ENCODE results near the gene CEACAM4. TPM values are rescaled to one million over a fixed set of nuclear protein-coding genes. Genes with fewer than 3 reads are reported as not detected.

The CEACAM4 gene
- total and polyA plus RNA-seq, 2 donors from 2014 or later = 4.7 TPM; not detected in 1

DNA sequence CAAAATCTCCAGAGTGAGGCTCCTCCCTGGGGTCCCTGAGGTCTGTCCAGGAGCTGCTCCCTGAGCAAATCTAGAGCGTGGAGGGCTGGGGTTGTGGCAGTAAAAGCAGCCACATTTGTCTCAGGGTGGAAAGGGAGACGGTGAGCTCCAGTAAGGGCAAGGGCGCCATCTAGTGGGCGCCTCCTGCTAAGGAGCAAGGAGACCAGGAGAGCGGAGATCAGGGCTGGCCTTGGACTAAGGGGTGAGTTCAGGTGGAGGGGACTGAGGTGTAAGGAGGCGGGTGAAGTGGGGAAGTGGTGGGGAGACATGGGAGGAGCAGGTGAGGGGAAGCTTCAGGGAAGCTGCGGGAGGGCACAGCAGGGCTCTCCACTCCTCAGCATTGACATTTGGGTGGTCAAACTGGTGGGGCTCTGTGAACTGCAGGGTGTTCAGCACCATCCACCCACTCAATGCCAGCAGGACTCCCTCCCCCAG is 56.2 kb downstream of the CEACAM4 start:
- FAIRE-seq (no peak), DNase-seq (peak; percentile 72 to 88 (median 74))
- TF ChIP-seq, protein P1, sequence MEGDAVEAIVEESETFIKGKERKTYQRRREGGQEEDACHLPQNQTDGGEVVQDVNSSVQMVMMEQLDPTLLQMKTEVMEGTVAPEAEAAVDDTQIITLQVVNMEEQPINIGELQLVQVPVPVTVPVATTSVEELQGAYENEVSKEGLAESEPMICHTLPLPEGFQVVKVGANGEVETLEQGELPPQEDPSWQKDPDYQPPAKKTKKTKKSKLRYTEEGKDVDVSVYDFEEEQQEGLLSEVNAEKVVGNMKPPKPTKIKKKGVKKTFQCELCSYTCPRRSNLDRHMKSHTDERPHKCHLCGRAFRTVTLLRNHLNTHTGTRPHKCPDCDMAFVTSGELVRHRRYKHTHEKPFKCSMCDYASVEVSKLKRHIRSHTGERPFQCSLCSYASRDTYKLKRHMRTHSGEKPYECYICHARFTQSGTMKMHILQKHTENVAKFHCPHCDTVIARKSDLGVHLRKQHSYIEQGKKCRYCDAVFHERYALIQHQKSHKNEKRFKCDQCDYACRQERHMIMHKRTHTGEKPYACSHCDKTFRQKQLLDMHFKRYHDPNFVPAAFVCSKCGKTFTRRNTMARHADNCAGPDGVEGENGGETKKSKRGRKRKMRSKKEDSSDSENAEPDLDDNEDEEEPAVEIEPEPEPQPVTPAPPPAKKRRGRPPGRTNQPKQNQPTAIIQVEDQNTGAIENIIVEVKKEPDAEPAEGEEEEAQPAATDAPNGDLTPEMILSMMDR (IDR thresholded peaks at IDR 0.05; ENCODE audit: borderline replicate concordance, extremely low read depth, insufficient read depth) = peak; percentile 80
- no peak overlapping the region for H3K4me3 ChIP-seq (ENCODE audit: low read length in 3 of 3)
- no peak overlapping the region for H3K27ac ChIP-seq (ENCODE audit: low read depth in 2 of 2, low read length in 2 of 2)
- H3K27me3 ChIP-seq (ENCODE audit: control insufficient read depth, insufficient read depth, low read length) = peaks cover 14% of the 10 kb centered on the region
- H3K9ac ChIP-seq (ENCODE audit: low read length in 3 of 3) = no peak overlapping the region
- intact Hi-C loops (cut with DNase I) = loop anchor here (10.0 kb wide), 1 partner anchor 126 kb away; the partner anchor contains the start of gene ERICH4
- H3K36me3 ChIP-seq (ENCODE audit: control insufficient read depth in 2 of 3, insufficient read depth in 3 of 3, low read length in 3 of 3) = no peaks in the 10 kb centered on the region
- no peaks in the 10 kb centered on the region for H3K9me3 ChIP-seq (ENCODE audit: control insufficient read depth in 2 of 3, insufficient read depth in 1 of 3, low read length in 3 of 3)
- H3K4me1 ChIP-seq (ENCODE audit: control insufficient read depth in 2 of 3, insufficient read depth in 2 of 3, low read depth in 1 of 3, low read length in 3 of 3) = peaks cover 0 to 3% (median 0%) of the 10 kb centered on the region in 3 donors

DNA sequence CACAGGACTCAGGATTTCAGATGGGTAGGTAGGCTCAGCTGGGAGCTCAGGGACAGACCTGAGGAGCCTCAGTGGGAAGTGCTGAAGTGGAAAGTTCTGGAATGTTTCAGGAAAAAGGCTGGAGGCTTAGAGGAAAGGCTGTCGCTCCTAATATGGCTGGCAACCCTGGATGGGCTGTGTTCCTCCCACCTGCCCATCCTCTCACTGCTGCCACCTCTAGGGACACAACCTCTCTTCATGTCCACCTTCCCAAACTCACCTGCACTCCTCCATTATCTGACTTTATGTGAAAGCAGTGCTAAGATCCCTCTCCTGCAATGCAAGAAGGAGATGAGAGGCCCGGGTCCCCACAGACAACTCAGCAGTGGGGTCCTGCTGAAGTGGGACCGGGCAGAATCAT is 56.7 kb downstream of the CEACAM4 start:
- no peak overlapping the region for H3K27ac ChIP-seq (ENCODE audit: low read depth in 2 of 2, low read length in 2 of 2)
- TF ChIP-seq, protein P1 (IDR thresholded peaks at IDR 0.05; ENCODE audit: borderline replicate concordance, extremely low read depth, insufficient read depth) = no peak
- FAIRE-seq = no peak
- H3K9ac ChIP-seq (ENCODE audit: low read length in 3 of 3) = no peak overlapping the region
- peaks cover 0 to 3% (median 0%) of the 10 kb centered on the region in 3 donors for H3K4me1 ChIP-seq (ENCODE audit: control insufficient read depth in 2 of 3, insufficient read depth in 2 of 3, low read depth in 1 of 3, low read length in 3 of 3)
- DNase-seq = no peak
- peaks cover 14% of the 10 kb centered on the region for H3K27me3 ChIP-seq (ENCODE audit: control insufficient read depth, insufficient read depth, low read length)
- no peaks in the 10 kb centered on the region for H3K36me3 ChIP-seq (ENCODE audit: control insufficient read depth in 2 of 3, insufficient read depth in 3 of 3, low read length in 3 of 3)
- no peak overlapping the region for H3K4me3 ChIP-seq (ENCODE audit: low read length in 3 of 3)
- intact Hi-C loops (cut with DNase I) = loop anchor here (10.0 kb wide), 1 partner anchor 125 kb away; the partner anchor contains the start of gene ERICH4
- H3K9me3 ChIP-seq (ENCODE audit: control insufficient read depth in 2 of 3, insufficient read depth in 1 of 3, low read length in 3 of 3) = no peaks in the 10 kb centered on the region

DNA sequence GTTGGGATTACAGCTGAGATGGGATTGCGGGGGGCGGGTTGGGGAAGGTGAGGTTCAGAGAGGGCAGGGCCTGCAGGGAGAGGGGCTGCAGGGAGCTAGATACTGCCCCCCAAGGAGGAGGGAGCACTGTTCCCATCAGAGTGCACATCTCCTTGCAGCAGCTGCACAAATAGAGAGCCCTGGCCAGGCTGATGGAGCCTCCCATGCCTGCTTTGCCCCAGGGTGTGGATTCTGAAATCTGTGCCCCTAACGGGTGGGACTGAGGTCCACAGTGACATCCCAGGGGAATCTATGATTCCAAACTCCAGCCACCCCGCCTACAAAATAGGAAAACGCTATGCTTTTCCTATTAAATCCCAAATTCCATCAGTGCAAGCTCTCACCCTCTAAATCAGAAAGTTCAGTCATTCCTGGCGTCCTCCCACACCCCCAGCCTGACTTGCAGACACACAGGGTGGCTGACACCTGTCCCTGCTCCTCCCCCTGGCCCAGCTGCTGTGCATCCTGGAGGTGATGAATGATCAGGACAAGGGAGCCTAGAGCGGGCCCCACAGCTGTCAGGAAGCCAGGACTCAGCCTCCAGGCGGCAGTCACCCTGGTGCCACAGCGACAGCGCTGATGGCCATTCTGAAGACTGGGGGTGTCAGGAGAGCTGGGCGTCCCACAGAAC is 57.3 kb downstream of the CEACAM4 start:
- Histone ChIP-seq H3K9me3 (ENCODE audit: control insufficient read depth in 2 of 3, insufficient read depth in 1 of 3, low read length in 3 of 3) (no peaks in the 10 kb centered on the region), H3K27ac (ENCODE audit: low read depth in 2 of 2, low read length in 2 of 2) (no peak overlapping the region), H3K36me3 (ENCODE audit: control insufficient read depth in 2 of 3, insufficient read depth in 3 of 3, low read length in 3 of 3) (no peaks in the 10 kb centered on the region), H3K27me3 (ENCODE audit: control insufficient read depth, insufficient read depth, low read length) (peaks cover 17% of the 10 kb centered on the region), H3K4me1 (ENCODE audit: control insufficient read depth in 2 of 3, insufficient read depth in 2 of 3, low read depth in 1 of 3, low read length in 3 of 3) (peaks cover 0 to 6% (median 0%) of the 10 kb centered on the region in 3 donors), H3K9ac (ENCODE audit: low read length in 3 of 3) (no peak overlapping the region), H3K4me3 (ENCODE audit: low read length in 3 of 3) (no peak overlapping the region)
- DNase-seq (peak in 1 of 5 donors; percentile 8), FAIRE-seq (no peak)
- intact Hi-C loops (cut with DNase I) = loop anchor here (10.0 kb wide), 1 partner anchor 125 kb away; the partner anchor contains the start of gene ERICH4
- TF ChIP-seq, protein P1 (IDR thresholded peaks at IDR 0.05; ENCODE audit: borderline replicate concordance, extremely low read depth, insufficient read depth) = no peak

Other genes starting within 250 kb of the CEACAM4 start
- 16.8 TPM for gene EXOSC5, start 229.7 kb downstream of the CEACAM4 start, total RNA-seq
- 15.5 TPM for gene EXOSC5, start 229.7 kb downstream of the CEACAM4 start, polyA plus RNA-seq (ENCODE audit: insufficient read depth, low read depth, low replicate concordance)
- gene BCKDHA, start 229.3 kb downstream of the CEACAM4 start, total RNA-seq = 30.9 TPM
- gene BCKDHA, start 229.3 kb downstream of the CEACAM4 start, polyA plus RNA-seq (ENCODE audit: insufficient read depth, low read depth, low replicate concordance) = 72.2 TPM
- 4.4 TPM for gene B3GNT8, start 199.7 kb downstream of the CEACAM4 start, total RNA-seq
- gene B3GNT8, start 199.7 kb downstream of the CEACAM4 start, polyA plus RNA-seq (ENCODE audit: insufficient read depth, low read depth, low replicate concordance) = 6.5 TPM
- 43.9 TPM for gene DMAC2, start 187.2 kb downstream of the CEACAM4 start, total RNA-seq
- gene DMAC2, start 187.2 kb downstream of the CEACAM4 start, polyA plus RNA-seq (ENCODE audit: insufficient read depth, low read depth, low replicate concordance) = 73.9 TPM
- gene ERICH4, start 183.9 kb downstream of the CEACAM4 start, total RNA-seq = not detected
- gene ERICH4, start 183.9 kb downstream of the CEACAM4 start, polyA plus RNA-seq (ENCODE audit: insufficient read depth, low read depth, low replicate concordance) = 23.1 TPM
- 5.6 TPM for gene CEACAM21, start 50.9 kb downstream of the CEACAM4 start, total RNA-seq
- 1.2 TPM for gene CEACAM21, start 50.9 kb downstream of the CEACAM4 start, polyA plus RNA-seq (ENCODE audit: insufficient read depth, low read depth, low replicate concordance)
- 0.16 TPM for gene CEACAM7, start 61.2 kb upstream of the CEACAM4 start, total RNA-seq
- not detected for gene CEACAM7, start 61.2 kb upstream of the CEACAM4 start, polyA plus RNA-seq (ENCODE audit: insufficient read depth, low read depth, low replicate concordance)
- gene CEACAM5, start 81.6 kb upstream of the CEACAM4 start, total RNA-seq = not detected
- gene CEACAM5, start 81.6 kb upstream of the CEACAM4 start, polyA plus RNA-seq (ENCODE audit: insufficient read depth, low read depth, low replicate concordance) = not detected
- gene CEACAM6, start 128.5 kb upstream of the CEACAM4 start, total RNA-seq = not detected
- not detected for gene CEACAM6, start 128.5 kb upstream of the CEACAM4 start, polyA plus RNA-seq (ENCODE audit: insufficient read depth, low read depth, low replicate concordance)
- gene CEACAM3, start 169.5 kb upstream of the CEACAM4 start, total RNA-seq = 0.69 TPM
- not detected for gene CEACAM3, start 169.5 kb upstream of the CEACAM4 start, polyA plus RNA-seq (ENCODE audit: insufficient read depth, low read depth, low replicate concordance)
- not detected for gene LYPD4, start 217.6 kb upstream of the CEACAM4 start, total RNA-seq
- gene LYPD4, start 217.6 kb upstream of the CEACAM4 start, polyA plus RNA-seq (ENCODE audit: insufficient read depth, low read depth, low replicate concordance) = not detected
- gene DMRTC2, start 218.0 kb upstream of the CEACAM4 start, total RNA-seq = not detected
- not detected for gene DMRTC2, start 218.0 kb upstream of the CEACAM4 start, polyA plus RNA-seq (ENCODE audit: insufficient read depth, low read depth, low replicate concordance)
- 1,433 TPM for gene RPS19, start 233.2 kb upstream of the CEACAM4 start, total RNA-seq
- 2,116 TPM for gene RPS19, start 233.2 kb upstream of the CEACAM4 start, polyA plus RNA-seq (ENCODE audit: insufficient read depth, low read depth, low replicate concordance)

Measured in kidney (tissue), 14 donors.